Measurements from ENCODE around the gene STT3B. TPM values are rescaled to one million over a fixed set of nuclear protein-coding genes. Genes with fewer than 3 reads are reported as not detected.

Gene STT3B
- total and polyA plus RNA-seq, 2 of the 4 experiments (the other 2 are of a cell fraction) = 45.5 to 86.4 TPM

DNA sequence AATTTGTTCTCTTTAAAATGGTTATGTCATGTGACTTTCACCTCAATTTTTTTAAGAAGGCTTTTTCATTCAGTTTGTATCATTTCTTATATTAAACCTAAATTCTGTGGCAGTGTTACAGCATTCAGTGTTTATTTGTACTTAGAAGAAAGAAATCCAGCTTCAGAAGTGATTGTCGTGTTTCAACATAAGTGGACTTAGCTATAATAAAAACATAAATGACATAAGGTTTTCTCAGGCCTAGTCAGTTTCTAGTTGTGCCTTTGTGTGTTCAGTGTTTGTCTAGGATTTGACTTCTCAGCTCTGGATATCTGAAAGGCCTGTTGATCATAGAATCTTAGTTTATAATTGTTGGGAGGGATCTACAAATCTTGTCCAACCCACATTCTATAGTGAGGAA is 80.5 kb downstream of the STT3B start:
- peaks cover 2 to 16% of the 10 kb centered on the region in 2 experiments; a peak in 3 of 4 replicates for H3K79me1 ChIP-seq (ENCODE audit: low read depth in 1 of 2, low read length in 2 of 2)
- H3K4me2 ChIP-seq (ENCODE audit: low read depth, low read length) = peak overlapping the region; percentile 10
- ChIA-PET POLR2A (ENCODE audit: unreplicated experiment) (no interaction called here), CTCF (no interaction called here)
- no peak overlapping the region for H2AK5ac ChIP-seq (ENCODE audit: low read depth, low read length)
- H3K18ac ChIP-seq (ENCODE audit: low read depth, low read length) = peak overlapping the region; percentile 20
- no peak overlapping the region for H3K9ac ChIP-seq (ENCODE audit: low read depth, low read length)
- H2BK15ac ChIP-seq (ENCODE audit: low read depth, low read length) = no peak overlapping the region
- no peaks in the 10 kb centered on the region for H3K36me3 ChIP-seq (ENCODE audit: control insufficient read depth, insufficient read depth, low read length)
- H3K56ac ChIP-seq (ENCODE audit: extremely low read depth, insufficient read depth, low read length) = no peak overlapping the region; the same call in 1 of the 2 replicates
- peak overlapping the region; percentile 81 for H2BK5ac ChIP-seq (ENCODE audit: low read depth, low read length, poor library complexity, severe bottlenecking)
- H3K9me3 ChIP-seq (ENCODE audit: control insufficient read depth, insufficient read depth, low read length) = no peaks in the 10 kb centered on the region
- TF ChIP-seq, protein P1, sequence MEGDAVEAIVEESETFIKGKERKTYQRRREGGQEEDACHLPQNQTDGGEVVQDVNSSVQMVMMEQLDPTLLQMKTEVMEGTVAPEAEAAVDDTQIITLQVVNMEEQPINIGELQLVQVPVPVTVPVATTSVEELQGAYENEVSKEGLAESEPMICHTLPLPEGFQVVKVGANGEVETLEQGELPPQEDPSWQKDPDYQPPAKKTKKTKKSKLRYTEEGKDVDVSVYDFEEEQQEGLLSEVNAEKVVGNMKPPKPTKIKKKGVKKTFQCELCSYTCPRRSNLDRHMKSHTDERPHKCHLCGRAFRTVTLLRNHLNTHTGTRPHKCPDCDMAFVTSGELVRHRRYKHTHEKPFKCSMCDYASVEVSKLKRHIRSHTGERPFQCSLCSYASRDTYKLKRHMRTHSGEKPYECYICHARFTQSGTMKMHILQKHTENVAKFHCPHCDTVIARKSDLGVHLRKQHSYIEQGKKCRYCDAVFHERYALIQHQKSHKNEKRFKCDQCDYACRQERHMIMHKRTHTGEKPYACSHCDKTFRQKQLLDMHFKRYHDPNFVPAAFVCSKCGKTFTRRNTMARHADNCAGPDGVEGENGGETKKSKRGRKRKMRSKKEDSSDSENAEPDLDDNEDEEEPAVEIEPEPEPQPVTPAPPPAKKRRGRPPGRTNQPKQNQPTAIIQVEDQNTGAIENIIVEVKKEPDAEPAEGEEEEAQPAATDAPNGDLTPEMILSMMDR (conservative IDR thresholded peaks at IDR 0.05; ENCODE audit: low read depth, low read length) = no peak
- no peak for TF ChIP-seq NFE2L2 (IDR thresholded peaks at IDR 0.05; ENCODE audit: low read depth, low read length)
- no peak for TF ChIP-seq BHLHE40 (IDR thresholded peaks at IDR 0.05; ENCODE audit: low read depth, low read length)
- TF ChIP-seq, protein P2, sequence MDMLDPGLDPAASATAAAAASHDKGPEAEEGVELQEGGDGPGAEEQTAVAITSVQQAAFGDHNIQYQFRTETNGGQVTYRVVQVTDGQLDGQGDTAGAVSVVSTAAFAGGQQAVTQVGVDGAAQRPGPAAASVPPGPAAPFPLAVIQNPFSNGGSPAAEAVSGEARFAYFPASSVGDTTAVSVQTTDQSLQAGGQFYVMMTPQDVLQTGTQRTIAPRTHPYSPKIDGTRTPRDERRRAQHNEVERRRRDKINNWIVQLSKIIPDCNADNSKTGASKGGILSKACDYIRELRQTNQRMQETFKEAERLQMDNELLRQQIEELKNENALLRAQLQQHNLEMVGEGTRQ (IDR thresholded peaks at IDR 0.05; ENCODE audit: low read depth, low read length) = peak; percentile 8; the same call in 1 of the 2 replicates
- TF ChIP-seq POLR2A (IDR thresholded peaks at IDR 0.05; ENCODE audit: low read depth, low read length) = no peak
- H2AFZ ChIP-seq (replicated peaks; ENCODE audit: low read length, poor library complexity) = no peak overlapping the region
- no peak overlapping the region for H2AK9ac ChIP-seq (replicated peaks; ENCODE audit: low read depth, low read length, poor library complexity)
- no peak overlapping the region for H4K5ac ChIP-seq (ENCODE audit: low read depth, low read length)
- DNase-seq (peak; percentile 42), ATAC-seq (ENCODE audit: low read depth) (peak; percentile 24)
- H4K8ac ChIP-seq (ENCODE audit: low read depth in 2 of 2, low read length in 2 of 2) = peak overlapping the region in 1 of 2 experiments; percentile 18; a peak in 1 of 4 replicates
- dilution Hi-C loops (cut with HindIII; ENCODE audit: low sequenced_read_pairs, unreplicated experiment) = no loop called here
- H3K9me1 ChIP-seq (ENCODE audit: insufficient read depth, low read length) = no peaks in the 10 kb centered on the region
- no peak overlapping the region for H2BK120ac ChIP-seq (ENCODE audit: low read depth, low read length)
- in situ Hi-C loops (cut with MboI; ENCODE audit: low sequenced_read_pairs) = loop anchor here (25.0 kb wide), 1 partner anchor 524 kb away; no protein-coding TSS in a partner anchor
- no peak overlapping the region; the same call in 1 of the 2 replicates for H3K4ac ChIP-seq (ENCODE audit: low read depth, low read length)
- no peak overlapping the region; the same call in 1 of the 2 replicates for H2BK20ac ChIP-seq (ENCODE audit: low read depth, low read length)
- no peak overlapping the region; the same call in 1 of the 2 replicates for H3K23ac ChIP-seq (ENCODE audit: low read depth, low read length)
- WGBS, 2 experiments (ENCODE audit: extremely low coverage in 2 of 2, insufficient read length in 1 of 2) = no CpG with 5 or more reads among the region's 1 CpG
- H3K27ac ChIP-seq (ENCODE audit: insufficient read depth, low read length) = peak overlapping the region; percentile 27; the same call in 1 of the 2 replicates
- H3K14ac ChIP-seq (replicated peaks; ENCODE audit: low read depth, low read length) = no peak overlapping the region
- no peak overlapping the region for H3K4me3 ChIP-seq (ENCODE audit: insufficient read depth, low read depth, low read length)
- H4K91ac ChIP-seq (ENCODE audit: insufficient read depth, low read depth, low read length) = no peak overlapping the region
- no peaks in the 10 kb centered on the region for H3K4me1 ChIP-seq (ENCODE audit: control insufficient read depth, insufficient read depth, low read length)
- no TSS peak for BruUV-seq (replicated peaks)
- H4K20me1 ChIP-seq (ENCODE audit: insufficient read depth, low read length) = no peaks in the 10 kb centered on the region
- intact Hi-C loops (cut with micrococcal nuclease) = loop anchor here (5.0 to 10.0 kb wide), 2 partner anchors 372 to 404 kb away; partner anchors contain the start of genes OSBPL10 and ZNF860
- H3K27me3 ChIP-seq (ENCODE audit: control insufficient read depth, insufficient read depth, low read length) = no peaks in the 10 kb centered on the region
